Measurements from ENCODE around the gene SLC35E3. TPM values are rescaled to one million over a fixed set of nuclear protein-coding genes. Genes with fewer than 3 reads are reported as not detected.

The SLC35E3 gene
- total RNA-seq, 1 experiment from 2014 or later = 4.9 TPM

GRCh38 chr12:68768431-68768939 lies 22.5 kb downstream of the SLC35E3 start:
- ChIA-PET RAD21 (ENCODE audit: low non-redundant PET in 1 of 2, low total read pairs in 2 of 2, uncharacterized antibody in 2 of 2, unreplicated experiment in 2 of 2) (no interaction called here), CTCF (no interaction called here)
- H3K9me3 ChIP-seq (ENCODE audit: control insufficient read depth in 1 of 2, insufficient read depth in 1 of 2, low read depth in 1 of 2, low read length in 2 of 2) = no peaks in the 10 kb centered on the region

GRCh38 chr12:68769941-68770340 lies 24.0 kb downstream of the SLC35E3 start:
- no peaks in the 10 kb centered on the region for H3K79me2 ChIP-seq (ENCODE audit: insufficient read depth, low read length)
- no peak overlapping the region for H3K4me2 ChIP-seq (ENCODE audit: low read length)
- intact Hi-C loops (cut with micrococcal nuclease) = no loop called here
- no peaks in the 10 kb centered on the region; a peak in 2 of 4 replicates for H3K36me3 ChIP-seq (ENCODE audit: control insufficient read depth in 1 of 2, insufficient read depth in 2 of 2, low read length in 2 of 2)
- ChIA-PET RAD21 (ENCODE audit: low non-redundant PET in 1 of 2, low total read pairs in 2 of 2, uncharacterized antibody in 2 of 2, unreplicated experiment in 2 of 2) (no interaction called here), POLR2A (no interaction called here), CTCF (no interaction called here)
- H3K9me2 ChIP-seq (ENCODE audit: insufficient read depth) = no peaks in the 10 kb centered on the region
- H3K4me3 ChIP-seq (replicated peaks in 1 of 2; ENCODE audit: low read depth in 1 of 2, low read length in 2 of 2) = no peak overlapping the region
- no peak for DNase-seq (ENCODE audit: low read depth, low spot score)
- ATAC-seq = no peak
- no peaks in the 10 kb centered on the region for H3K27me3 ChIP-seq (ENCODE audit: insufficient read depth, low read length)
- H3K4me1 ChIP-seq (ENCODE audit: control insufficient read depth in 1 of 2, insufficient read depth in 2 of 2, low read length in 2 of 2) = no peaks in the 10 kb centered on the region
- no TSS peak for BruUV-seq (replicated peaks)
- no peak overlapping the region for H3K9ac ChIP-seq (ENCODE audit: low read length)
- no peaks in the 10 kb centered on the region for H3K9me3 ChIP-seq (ENCODE audit: control insufficient read depth in 1 of 2, insufficient read depth in 1 of 2, low read depth in 1 of 2, low read length in 2 of 2)
- TF ChIP-seq CBX3 (IDR thresholded peaks at IDR 0.05; ENCODE audit: low read depth) (no peak), EGR1 (IDR thresholded peaks at IDR 0.05; ENCODE audit: low read depth) (no peak), ELF1 (IDR thresholded peaks at IDR 0.05; ENCODE audit: borderline replicate concordance, low read depth) (no peak), FOSL1 (IDR thresholded peaks at IDR 0.05; ENCODE audit: low read depth) (no peak), SP1 (IDR thresholded peaks at IDR 0.05; ENCODE audit: low read depth) (no peak)
- H4K20me1 ChIP-seq (ENCODE audit: insufficient read depth) = no peaks in the 10 kb centered on the region
- no peak overlapping the region for H3K27ac ChIP-seq (ENCODE audit: low read depth, low read length)
- no peak overlapping the region for H2AFZ ChIP-seq (ENCODE audit: low read depth, low read length, poor library complexity, severe bottlenecking)

More at GRCh38 chr12:68768431-68768939, 22.5 kb downstream of the SLC35E3 start:
- Histone ChIP-seq H3K4me1 (ENCODE audit: control insufficient read depth in 1 of 2, insufficient read depth in 2 of 2, low read length in 2 of 2) (no peaks in the 10 kb centered on the region), H3K79me2 (ENCODE audit: insufficient read depth, low read length) (no peaks in the 10 kb centered on the region), H4K20me1 (ENCODE audit: insufficient read depth) (no peaks in the 10 kb centered on the region), H3K4me3 (replicated peaks in 1 of 2; ENCODE audit: low read depth in 1 of 2, low read length in 2 of 2) (no peak overlapping the region), H3K36me3 (ENCODE audit: control insufficient read depth in 1 of 2, insufficient read depth in 2 of 2, low read length in 2 of 2) (no peaks in the 10 kb centered on the region; a peak in 2 of 4 replicates), H2AFZ (ENCODE audit: low read depth, low read length, poor library complexity, severe bottlenecking) (no peak overlapping the region), H3K27me3 (ENCODE audit: insufficient read depth, low read length) (no peaks in the 10 kb centered on the region), H3K9ac (ENCODE audit: low read length) (no peak overlapping the region), H3K4me2 (ENCODE audit: low read length) (no peak overlapping the region), H3K27ac (ENCODE audit: low read depth, low read length) (no peak overlapping the region), H3K9me2 (ENCODE audit: insufficient read depth) (no peaks in the 10 kb centered on the region)
- POLR2A ChIA-PET = no interaction called here
- DNase-seq (ENCODE audit: low read depth, low spot score) (no peak), ATAC-seq (no peak)
- TF ChIP-seq EZH2phosphoT487 (IDR thresholded peaks at IDR 0.05; ENCODE audit: borderline replicate concordance) = no peak
- no peak for TF ChIP-seq EGR1 (IDR thresholded peaks at IDR 0.05; ENCODE audit: low read depth)
- TF ChIP-seq JUND (IDR thresholded peaks at IDR 0.05) = no peak
- no peak for TF ChIP-seq POLR2A (IDR thresholded peaks at IDR 0.05; ENCODE audit: borderline replicate concordance, extremely low read depth, insufficient read depth, insufficient read length)
- no peak for TF ChIP-seq YY1 (IDR thresholded peaks at IDR 0.05; ENCODE audit: extremely low read depth, insufficient replicate concordance, low read depth, low read length)
- TF ChIP-seq ZBTB33 (IDR thresholded peaks at IDR 0.05; ENCODE audit: extremely low read depth, insufficient replicate concordance, low read length) = no peak
- TF ChIP-seq ZNF274 (IDR thresholded peaks at IDR 0.05; ENCODE audit: low read depth, low read length) = no peak
- TF ChIP-seq ELF1 (IDR thresholded peaks at IDR 0.05; ENCODE audit: borderline replicate concordance, low read depth) = no peak
- BruUV-seq (replicated peaks) = no TSS peak
- intact Hi-C loops (cut with micrococcal nuclease) = no loop called here

All from HCT116 (cell line).